Heart left ventricle (tissue), 13 donors: ENCODE measurements around the gene TSPO2.

Experiments
- CTCF ChIP-seq, 12 donors: fragments of 200-600 bp; sonication (generic) in 4 of 12; IDR thresholded peaks; one replicate each; pipeline versions ENCODE4 v1.5.0 to v1.8.0; 2018 to 2022; ENCODE audit warnings: antibody characterized with exemption in 12 of 12, mild to moderate bottlenecking in 5 of 12
- POLR2A ChIP-seq, 2 donors: fragments of 450-650 bp; IDR thresholded peaks; one replicate each; pipeline ENCODE4 v1.6.1; 2017; ENCODE audit warnings: antibody characterized with exemption in 2 of 2, mild to moderate bottlenecking in 2 of 2, moderate library complexity in 2 of 2
- donor health status: ischemic (EF 13 %, LVEDD 7.1; RV severe dilation, severe dysfunction).
- donor health status: DM: no; HTN: yes; CAD: no.
- donor health status: DM: no; HTN: no; CAD: no.
- donor health status: ischemic (EF 25% LVEDD 6.9; RV normal size, moderate dysfunction).
- donor health status: ischemic (EF 25% LVEDD 5.7; RV mildly dilated, moderate dysfunction).
- donor health status: ischemic (EF 35%, LVEDD 5.7; RV mildly dilated, moderate dysfunction).
- donor health status: nonischemic (EF 11% LVEDD 7.7; RV severe dilation, severe dysfunction).
- donor health status: DM: yes; HTN: yes; CAD: no.
- donor health status: PGD.
- donor health status: ischemic (EF 29% LVEDD 5.4; RV normal size, mild dysfunction).
- donor health status: nonischemic (EF 23%, LVEDD 6.1; RV moderate dilation, normal function).

DNA sequence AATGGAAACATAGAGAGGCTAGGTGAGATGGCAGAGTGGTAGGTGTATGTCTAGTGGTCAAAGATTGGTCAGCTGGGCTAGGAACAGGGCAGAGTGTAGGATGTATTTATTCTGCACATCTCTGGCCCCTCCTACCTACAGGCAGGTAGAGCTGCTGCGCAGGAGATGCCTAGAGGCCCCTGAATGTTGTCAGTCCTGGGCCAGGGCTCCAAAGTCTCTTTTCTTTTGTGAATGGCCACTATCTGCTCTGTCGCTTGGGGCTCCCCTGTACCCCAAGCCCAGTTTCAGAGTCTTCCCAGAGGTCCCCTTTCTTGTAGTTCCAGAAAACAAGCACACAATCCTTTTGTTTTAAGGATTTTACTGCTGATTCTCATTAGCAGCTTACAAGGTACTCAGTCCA is 5.0 kb downstream of the TSPO2 start:
- TF ChIP-seq POLR2A (IDR thresholded peaks at IDR 0.05) (no peak), CTCF (IDR thresholded peaks at IDR 0.05) (no peak)
